ENCODE measurements around the gene TMEM45A. TPM values are rescaled to one million over a fixed set of nuclear protein-coding genes. Genes with fewer than 3 reads are reported as not detected.

The TMEM45A gene
- total and polyA plus RNA-seq, 2 donors (not counting 1 experiment from before 2014, with no cell fraction given), result 26.4 to 71.4 TPM

DNA sequence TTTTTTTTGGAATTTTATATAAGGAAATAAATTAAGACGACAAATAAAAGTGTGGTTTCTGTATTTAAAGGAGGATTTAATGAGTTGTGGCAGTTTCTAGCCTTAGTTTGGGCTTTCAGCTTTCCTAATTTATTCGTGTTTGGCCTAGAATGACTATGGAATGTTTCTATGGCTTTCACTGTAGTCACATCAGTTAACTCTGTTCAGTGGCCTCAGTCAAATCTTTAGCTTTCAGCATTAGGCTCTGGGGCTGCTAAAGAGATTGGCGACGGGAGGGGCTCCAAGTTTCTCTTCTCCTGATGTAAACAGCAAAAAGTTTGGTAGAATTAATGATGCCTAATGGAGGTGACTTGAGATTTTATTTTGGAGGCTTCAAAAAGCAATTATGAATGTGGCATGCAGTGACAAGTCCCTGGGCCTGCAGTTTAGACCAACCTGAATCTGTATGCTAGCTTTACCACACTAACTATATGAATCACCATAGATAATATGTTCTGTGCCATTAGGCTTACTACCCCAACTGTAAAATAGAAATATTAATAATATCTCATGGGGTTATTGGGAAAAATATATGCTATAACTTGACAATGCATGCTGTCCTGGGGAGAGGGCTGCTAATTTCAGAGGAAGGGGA is 69.9 kb downstream of the TMEM45A start:
- H3K4me2 ChIP-seq (ENCODE audit: extremely low read depth, insufficient read depth, low read length), result no peak overlapping the region
- no peak overlapping the region for H3K4me3 ChIP-seq (replicated peaks in 1 of 4; ENCODE audit: control extremely low read depth in 1 of 4, insufficient read depth in 1 of 4, low read depth in 3 of 4, low read length in 4 of 4)
- H3K9ac ChIP-seq (ENCODE audit: insufficient read depth, low read length), result no peak overlapping the region

GRCh38 chr3:100563228-100563627 is 70.8 kb downstream of the TMEM45A start:
- H3K27me3 ChIP-seq (ENCODE audit: control insufficient read depth, insufficient read depth, low read length), result no peaks in the 10 kb centered on the region
- no peaks in the 10 kb centered on the region for H4K20me1 ChIP-seq (ENCODE audit: control insufficient read depth, extremely low read depth, insufficient read depth, low read length)
- H3K4me2 ChIP-seq (ENCODE audit: extremely low read depth, insufficient read depth, low read length), result no peak overlapping the region
- no peak overlapping the region for H2AFZ ChIP-seq (ENCODE audit: low read length)
- TF ChIP-seq EZH2 (IDR thresholded peaks at IDR 0.05; ENCODE audit: low read length, missing control alignments) (no peak), CTCF (conservative IDR thresholded peaks at IDR 0.05 in 1 of 2, IDR thresholded peaks at IDR 0.05 in 1 of 2; ENCODE audit: low read depth in 1 of 2, low read length in 2 of 2) (no peak)
- H3K9ac ChIP-seq (ENCODE audit: insufficient read depth, low read length), result no peak overlapping the region
- no peak overlapping the region for H3K4me3 ChIP-seq (replicated peaks in 1 of 4; ENCODE audit: control extremely low read depth in 1 of 4, insufficient read depth in 1 of 4, low read depth in 3 of 4, low read length in 4 of 4)
- H3K79me2 ChIP-seq (ENCODE audit: control insufficient read depth, insufficient read depth, low read length), result no peaks in the 10 kb centered on the region
- no peaks in the 10 kb centered on the region for H3K36me3 ChIP-seq (ENCODE audit: control insufficient read depth, insufficient read depth, low read length)
- DNase-seq (ENCODE audit: low read depth in 2 of 2), result no peak
- H3K4me1 ChIP-seq (ENCODE audit: control insufficient read depth, extremely low read depth, insufficient read depth, low read length), result no peaks in the 10 kb centered on the region
- no peak overlapping the region for H3K27ac ChIP-seq (ENCODE audit: insufficient read depth, low read length)
- no peaks in the 10 kb centered on the region for H3K9me3 ChIP-seq (ENCODE audit: control insufficient read depth, insufficient read depth, low read depth, low read length)

More for the DNA sequence above, 69.9 kb downstream of the TMEM45A start:
- H4K20me1 ChIP-seq (ENCODE audit: control insufficient read depth, extremely low read depth, insufficient read depth, low read length), result no peaks in the 10 kb centered on the region
- peaks cover 4% of the 10 kb centered on the region for H3K4me1 ChIP-seq (ENCODE audit: control insufficient read depth, extremely low read depth, insufficient read depth, low read length)
- no peaks in the 10 kb centered on the region for H3K9me3 ChIP-seq (ENCODE audit: control insufficient read depth, insufficient read depth, low read depth, low read length)
- no peak overlapping the region for H3K27ac ChIP-seq (ENCODE audit: insufficient read depth, low read length)
- no peak overlapping the region for H2AFZ ChIP-seq (ENCODE audit: low read length)
- H3K27me3 ChIP-seq (ENCODE audit: control insufficient read depth, insufficient read depth, low read length), result no peaks in the 10 kb centered on the region
- no peak for DNase-seq (ENCODE audit: low read depth in 2 of 2)
- no peaks in the 10 kb centered on the region for H3K79me2 ChIP-seq (ENCODE audit: control insufficient read depth, insufficient read depth, low read length)
- H3K36me3 ChIP-seq (ENCODE audit: control insufficient read depth, insufficient read depth, low read length), result no peaks in the 10 kb centered on the region
- TF ChIP-seq CTCF (conservative IDR thresholded peaks at IDR 0.05 in 1 of 2, IDR thresholded peaks at IDR 0.05 in 1 of 2; ENCODE audit: low read depth in 1 of 2, low read length in 2 of 2), result no peak
- no peak for TF ChIP-seq EZH2 (IDR thresholded peaks at IDR 0.05; ENCODE audit: low read length, missing control alignments)

DNA sequence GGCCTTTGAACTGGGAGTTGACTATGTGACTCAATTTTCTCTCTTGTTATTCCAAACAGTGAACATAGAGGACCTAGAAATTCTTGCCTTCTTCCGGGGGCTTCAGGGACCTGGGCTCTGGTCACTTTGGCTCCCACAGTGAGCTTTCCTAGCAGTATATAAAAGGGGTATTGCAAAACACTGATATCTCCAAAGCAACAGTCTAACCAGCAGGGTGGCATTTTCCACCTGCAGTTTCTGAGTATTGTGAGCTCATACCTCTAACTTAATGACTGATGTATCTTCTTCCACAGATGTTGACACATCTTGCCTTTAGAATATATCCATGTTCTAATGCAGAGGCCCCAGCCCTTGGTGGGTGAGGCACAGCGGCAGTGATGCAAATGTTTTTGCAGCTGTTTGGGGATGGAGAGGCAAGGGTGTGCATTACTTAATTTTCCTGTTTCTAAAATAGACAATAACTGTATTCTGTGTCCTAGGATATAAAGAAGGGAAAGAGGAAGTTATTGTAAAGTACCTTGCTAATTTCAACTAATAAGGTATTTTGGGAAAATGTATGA is 71.3 kb downstream of the TMEM45A start:
- DNase-seq (ENCODE audit: low read depth in 2 of 2), result no peak
- Histone ChIP-seq H3K4me3 (replicated peaks in 1 of 4; ENCODE audit: control extremely low read depth in 1 of 4, insufficient read depth in 1 of 4, low read depth in 3 of 4, low read length in 4 of 4) (no peak overlapping the region), H3K4me2 (ENCODE audit: extremely low read depth, insufficient read depth, low read length) (no peak overlapping the region), H3K27ac (ENCODE audit: insufficient read depth, low read length) (no peak overlapping the region), H3K79me2 (ENCODE audit: control insufficient read depth, insufficient read depth, low read length) (no peaks in the 10 kb centered on the region), H3K36me3 (ENCODE audit: control insufficient read depth, insufficient read depth, low read length) (no peaks in the 10 kb centered on the region), H3K27me3 (ENCODE audit: control insufficient read depth, insufficient read depth, low read length) (no peaks in the 10 kb centered on the region), H3K4me1 (ENCODE audit: control insufficient read depth, extremely low read depth, insufficient read depth, low read length) (no peaks in the 10 kb centered on the region), H2AFZ (ENCODE audit: low read length) (no peak overlapping the region), H4K20me1 (ENCODE audit: control insufficient read depth, extremely low read depth, insufficient read depth, low read length) (no peaks in the 10 kb centered on the region), H3K9ac (ENCODE audit: insufficient read depth, low read length) (no peak overlapping the region), H3K9me3 (ENCODE audit: control insufficient read depth, insufficient read depth, low read depth, low read length) (no peaks in the 10 kb centered on the region)
- TF ChIP-seq CTCF (conservative IDR thresholded peaks at IDR 0.05 in 1 of 2, IDR thresholded peaks at IDR 0.05 in 1 of 2; ENCODE audit: low read depth in 1 of 2, low read length in 2 of 2) (no peak), EZH2 (IDR thresholded peaks at IDR 0.05; ENCODE audit: low read length, missing control alignments) (no peak)

Data from fibroblast of lung (primary cell).